Measurements from ENCODE around the gene TNIK. TPM values are rescaled to one million over a fixed set of nuclear protein-coding genes. Genes with fewer than 3 reads are reported as not detected.
"Not testable (repeated sequence)": the region's sequence is repeated elsewhere in the genome, so short reads cannot be mapped to it uniquely, and the experiment has no call there.

TNIK gene
- total and polyA plus RNA-seq, 4 donors: 3.7 to 9.8 (median 5.2) TPM

DNA sequence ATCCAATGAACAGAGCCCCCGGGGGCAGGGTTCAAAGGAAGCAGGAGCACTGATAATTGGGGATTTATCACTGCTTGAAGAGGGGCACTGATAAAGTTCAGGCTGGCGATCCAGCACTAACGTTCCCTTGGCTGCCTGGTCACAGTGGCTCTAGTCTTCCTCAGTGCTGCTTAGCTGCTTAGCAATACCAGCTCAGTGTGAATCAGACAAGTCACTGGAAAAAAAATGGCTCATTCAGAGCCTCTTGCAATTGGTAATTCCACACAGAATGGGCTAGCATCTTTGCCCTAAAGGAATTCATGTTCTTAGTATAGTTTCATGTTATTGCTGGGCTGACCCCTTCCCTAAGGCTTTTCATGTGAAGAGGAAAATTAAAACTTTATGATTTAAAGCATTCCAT is 338.0 kb downstream of the TNIK start (continued):
- TF ChIP-seq EGR1 (IDR thresholded peaks at IDR 0.05; ENCODE audit: low read depth in 2 of 2) (no peak), FOXA1 (IDR thresholded peaks at IDR 0.05) (no peak), NR2F2 (IDR thresholded peaks at IDR 0.05) (no peak), ATF3 (IDR thresholded peaks at IDR 0.05) (no peak), SP1 (IDR thresholded peaks at IDR 0.05) (no peak)
- TF ChIP-seq, protein P1, sequence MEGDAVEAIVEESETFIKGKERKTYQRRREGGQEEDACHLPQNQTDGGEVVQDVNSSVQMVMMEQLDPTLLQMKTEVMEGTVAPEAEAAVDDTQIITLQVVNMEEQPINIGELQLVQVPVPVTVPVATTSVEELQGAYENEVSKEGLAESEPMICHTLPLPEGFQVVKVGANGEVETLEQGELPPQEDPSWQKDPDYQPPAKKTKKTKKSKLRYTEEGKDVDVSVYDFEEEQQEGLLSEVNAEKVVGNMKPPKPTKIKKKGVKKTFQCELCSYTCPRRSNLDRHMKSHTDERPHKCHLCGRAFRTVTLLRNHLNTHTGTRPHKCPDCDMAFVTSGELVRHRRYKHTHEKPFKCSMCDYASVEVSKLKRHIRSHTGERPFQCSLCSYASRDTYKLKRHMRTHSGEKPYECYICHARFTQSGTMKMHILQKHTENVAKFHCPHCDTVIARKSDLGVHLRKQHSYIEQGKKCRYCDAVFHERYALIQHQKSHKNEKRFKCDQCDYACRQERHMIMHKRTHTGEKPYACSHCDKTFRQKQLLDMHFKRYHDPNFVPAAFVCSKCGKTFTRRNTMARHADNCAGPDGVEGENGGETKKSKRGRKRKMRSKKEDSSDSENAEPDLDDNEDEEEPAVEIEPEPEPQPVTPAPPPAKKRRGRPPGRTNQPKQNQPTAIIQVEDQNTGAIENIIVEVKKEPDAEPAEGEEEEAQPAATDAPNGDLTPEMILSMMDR (IDR thresholded peaks at IDR 0.05; ENCODE audit: low read depth, low read length, missing input control): no peak

DNA sequence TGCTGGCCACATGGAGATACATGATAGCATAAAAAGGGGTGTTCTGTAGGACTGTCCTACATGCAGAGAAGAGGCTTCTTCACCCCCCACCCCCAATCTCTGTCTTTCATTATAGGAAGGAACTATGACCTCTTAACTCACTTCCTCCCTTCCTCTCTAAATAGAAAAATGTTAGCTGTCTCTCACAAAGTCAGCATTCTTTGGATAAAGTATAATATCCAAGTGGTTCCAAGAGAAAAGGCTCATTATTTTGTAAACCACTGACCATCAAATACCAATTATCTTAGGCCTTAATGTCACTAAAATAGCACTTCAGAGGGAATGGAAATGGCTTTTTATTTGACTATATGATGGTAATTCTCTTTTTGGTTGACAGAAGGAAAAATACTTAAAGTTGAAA is 338.4 kb downstream of the TNIK start:
- Histone ChIP-seq H3K36me3 (ENCODE audit: control insufficient read depth in 4 of 4, insufficient read depth in 3 of 4, low read depth in 1 of 4, low read length in 3 of 4) (peaks cover 0 to 2% (median 0%) of the 10 kb centered on the region in 4 donors), H3K27ac (ENCODE audit: low read depth in 1 of 2, low read length in 2 of 2) (no peak overlapping the region), H3K4me1 (ENCODE audit: control insufficient read depth in 4 of 4, insufficient read depth in 4 of 4, low read length in 3 of 4) (no peaks in the 10 kb centered on the region), H3K27me3 (ENCODE audit: control insufficient read depth in 4 of 4, insufficient read depth in 4 of 4, low read length in 3 of 4) (no peaks in the 10 kb centered on the region), H3K9ac (ENCODE audit: low read depth in 1 of 2, low read length in 2 of 2) (no peak overlapping the region), H3K4me3 (ENCODE audit: low read depth in 1 of 3, low read length in 3 of 3) (no peak overlapping the region), H3K9me3 (ENCODE audit: control insufficient read depth in 4 of 4, low read length in 3 of 4) (no peaks in the 10 kb centered on the region)
- DNase-seq (ENCODE audit: low spot score): no peak
- TF ChIP-seq YY1 (IDR thresholded peaks at IDR 0.05) (no peak), RAD21 (IDR thresholded peaks at IDR 0.05) (no peak), GABPA (IDR thresholded peaks at IDR 0.05 in 1 of 2, conservative IDR thresholded peaks at IDR 0.05 in 1 of 2) (no peak), REST (IDR thresholded peaks at IDR 0.05) (no peak), HNF4G (IDR thresholded peaks at IDR 0.05) (no peak), JUND (IDR thresholded peaks at IDR 0.05) (no peak), FOXA2 (IDR thresholded peaks at IDR 0.05) (no peak), HNF4A (conservative IDR thresholded peaks at IDR 0.05) (no peak), RXRA (IDR thresholded peaks at IDR 0.05) (no peak), ATF3 (IDR thresholded peaks at IDR 0.05) (no peak), FOXA1 (IDR thresholded peaks at IDR 0.05) (no peak), SP1 (IDR thresholded peaks at IDR 0.05) (no peak), NR2F2 (IDR thresholded peaks at IDR 0.05) (no peak), TAF1 (conservative IDR thresholded peaks at IDR 0.05) (no peak), EGR1 (IDR thresholded peaks at IDR 0.05; ENCODE audit: low read depth in 2 of 2) (no peak)
- TF ChIP-seq, protein P2, sequence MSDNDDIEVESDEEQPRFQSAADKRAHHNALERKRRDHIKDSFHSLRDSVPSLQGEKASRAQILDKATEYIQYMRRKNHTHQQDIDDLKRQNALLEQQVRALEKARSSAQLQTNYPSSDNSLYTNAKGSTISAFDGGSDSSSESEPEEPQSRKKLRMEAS (IDR thresholded peaks at IDR 0.05): no peak
- TF ChIP-seq, protein P3, sequence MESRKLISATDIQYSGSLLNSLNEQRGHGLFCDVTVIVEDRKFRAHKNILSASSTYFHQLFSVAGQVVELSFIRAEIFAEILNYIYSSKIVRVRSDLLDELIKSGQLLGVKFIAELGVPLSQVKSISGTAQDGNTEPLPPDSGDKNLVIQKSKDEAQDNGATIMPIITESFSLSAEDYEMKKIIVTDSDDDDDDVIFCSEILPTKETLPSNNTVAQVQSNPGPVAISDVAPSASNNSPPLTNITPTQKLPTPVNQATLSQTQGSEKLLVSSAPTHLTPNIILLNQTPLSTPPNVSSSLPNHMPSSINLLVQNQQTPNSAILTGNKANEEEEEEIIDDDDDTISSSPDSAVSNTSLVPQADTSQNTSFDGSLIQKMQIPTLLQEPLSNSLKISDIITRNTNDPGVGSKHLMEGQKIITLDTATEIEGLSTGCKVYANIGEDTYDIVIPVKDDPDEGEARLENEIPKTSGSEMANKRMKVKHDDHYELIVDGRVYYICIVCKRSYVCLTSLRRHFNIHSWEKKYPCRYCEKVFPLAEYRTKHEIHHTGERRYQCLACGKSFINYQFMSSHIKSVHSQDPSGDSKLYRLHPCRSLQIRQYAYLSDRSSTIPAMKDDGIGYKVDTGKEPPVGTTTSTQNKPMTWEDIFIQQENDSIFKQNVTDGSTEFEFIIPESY (IDR thresholded peaks at IDR 0.05): no peak
- TF ChIP-seq, protein P1 (IDR thresholded peaks at IDR 0.05; ENCODE audit: low read depth, low read length, missing input control): no peak

GRCh38 chr3:171119402-171119801 is 340.8 kb downstream of the TNIK start:
- H3K9me3 ChIP-seq (ENCODE audit: control insufficient read depth in 4 of 4, low read length in 3 of 4); H3K27me3 ChIP-seq (ENCODE audit: control insufficient read depth in 4 of 4, insufficient read depth in 4 of 4, low read length in 3 of 4); H3K9ac ChIP-seq (ENCODE audit: low read depth in 1 of 2, low read length in 2 of 2); H3K4me1 ChIP-seq (ENCODE audit: control insufficient read depth in 4 of 4, insufficient read depth in 4 of 4, low read length in 3 of 4); DNase-seq (ENCODE audit: low spot score); H3K36me3 ChIP-seq (ENCODE audit: control insufficient read depth in 4 of 4, insufficient read depth in 3 of 4, low read depth in 1 of 4, low read length in 3 of 4); H3K27ac ChIP-seq (ENCODE audit: low read depth in 1 of 2, low read length in 2 of 2); H3K4me3 ChIP-seq (ENCODE audit: low read depth in 1 of 3, low read length in 3 of 3): not testable (repeated sequence)
- 96% methylated on average over 3 of the region's 3 CpGs for WGBS
